Measurements from ENCODE around the gene ANKZF1. TPM values are rescaled to one million over a fixed set of nuclear protein-coding genes. Genes with fewer than 3 reads are reported as not detected.

The ANKZF1 gene
- total RNA-seq, 4 donors from 2014 or later, result 13.0 to 23.0 (median 19.1) TPM

DNA sequence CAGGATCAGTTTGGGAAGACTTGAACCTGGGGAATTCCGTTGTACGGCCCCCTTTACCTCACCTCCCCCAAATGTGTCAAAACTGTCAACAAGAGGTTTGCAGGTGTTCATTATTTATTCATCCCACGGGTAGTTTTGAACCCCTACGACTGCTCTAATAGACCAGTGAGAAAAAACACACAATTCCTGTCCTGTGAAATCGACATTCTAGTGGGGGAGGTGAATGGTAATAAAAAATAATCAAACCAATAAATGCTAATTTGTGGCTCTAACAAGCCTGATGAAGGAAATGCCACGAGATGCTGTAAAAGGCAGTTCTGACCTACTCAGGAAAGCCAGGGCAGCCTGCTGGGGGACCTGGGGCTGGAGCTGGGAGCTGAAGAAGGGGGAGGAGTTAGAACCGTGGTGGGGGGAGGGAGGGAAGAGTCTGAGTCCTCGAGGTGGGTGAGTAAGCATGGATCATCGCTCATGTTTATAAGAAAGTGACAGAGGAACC is 49.1 kb downstream of the ANKZF1 start:
- Histone ChIP-seq H3K4me3 (peak overlapping the region; percentile 36 to 87 (median 66)), H3K27me3 (no peaks in the 10 kb centered on the region), H3K9me3 (no peaks in the 10 kb centered on the region), H3K27ac (peak overlapping the region; percentile 92 to 98 (median 96)), H3K4me1 (peaks cover 31 to 35% of the 10 kb centered on the region in 2 donors), H3K36me3 (peaks cover 0 to 30% of the 10 kb centered on the region in 2 donors)
- intact Hi-C loops (cut with DNase I; ENCODE audit: low total_unique reads), result loop anchor here (1.0 to 10.0 kb wide), 7 partner anchors 25 to 994 kb away; partner anchors contain the start of genes ANKZF1, ATG9A, DNPEP and NHEJ1
- in situ Hi-C loops (cut with MboI; ENCODE audit: low sequenced_read_pairs in 4 of 4), result loop anchor here in 2 of 4 donors (10.0 to 25.0 kb wide), 3 partner anchors 116 to 259 kb away; partner anchors contain the start of genes CHPF (in 1 of the 2), NHEJ1 (in 1 of the 2), SLC23A3 (in 1 of the 2) and TMEM198 (in 1 of the 2)
- peak; percentile 60 to 64 for ATAC-seq
- DNase-seq, result no peak
- TF ChIP-seq, protein P1, sequence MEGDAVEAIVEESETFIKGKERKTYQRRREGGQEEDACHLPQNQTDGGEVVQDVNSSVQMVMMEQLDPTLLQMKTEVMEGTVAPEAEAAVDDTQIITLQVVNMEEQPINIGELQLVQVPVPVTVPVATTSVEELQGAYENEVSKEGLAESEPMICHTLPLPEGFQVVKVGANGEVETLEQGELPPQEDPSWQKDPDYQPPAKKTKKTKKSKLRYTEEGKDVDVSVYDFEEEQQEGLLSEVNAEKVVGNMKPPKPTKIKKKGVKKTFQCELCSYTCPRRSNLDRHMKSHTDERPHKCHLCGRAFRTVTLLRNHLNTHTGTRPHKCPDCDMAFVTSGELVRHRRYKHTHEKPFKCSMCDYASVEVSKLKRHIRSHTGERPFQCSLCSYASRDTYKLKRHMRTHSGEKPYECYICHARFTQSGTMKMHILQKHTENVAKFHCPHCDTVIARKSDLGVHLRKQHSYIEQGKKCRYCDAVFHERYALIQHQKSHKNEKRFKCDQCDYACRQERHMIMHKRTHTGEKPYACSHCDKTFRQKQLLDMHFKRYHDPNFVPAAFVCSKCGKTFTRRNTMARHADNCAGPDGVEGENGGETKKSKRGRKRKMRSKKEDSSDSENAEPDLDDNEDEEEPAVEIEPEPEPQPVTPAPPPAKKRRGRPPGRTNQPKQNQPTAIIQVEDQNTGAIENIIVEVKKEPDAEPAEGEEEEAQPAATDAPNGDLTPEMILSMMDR (IDR thresholded peaks at IDR 0.05 in 4 of 5, conservative IDR thresholded peaks at IDR 0.05 in 1 of 5), result no peak
- TF ChIP-seq POLR2A (IDR thresholded peaks at IDR 0.05), result no peak

DNA sequence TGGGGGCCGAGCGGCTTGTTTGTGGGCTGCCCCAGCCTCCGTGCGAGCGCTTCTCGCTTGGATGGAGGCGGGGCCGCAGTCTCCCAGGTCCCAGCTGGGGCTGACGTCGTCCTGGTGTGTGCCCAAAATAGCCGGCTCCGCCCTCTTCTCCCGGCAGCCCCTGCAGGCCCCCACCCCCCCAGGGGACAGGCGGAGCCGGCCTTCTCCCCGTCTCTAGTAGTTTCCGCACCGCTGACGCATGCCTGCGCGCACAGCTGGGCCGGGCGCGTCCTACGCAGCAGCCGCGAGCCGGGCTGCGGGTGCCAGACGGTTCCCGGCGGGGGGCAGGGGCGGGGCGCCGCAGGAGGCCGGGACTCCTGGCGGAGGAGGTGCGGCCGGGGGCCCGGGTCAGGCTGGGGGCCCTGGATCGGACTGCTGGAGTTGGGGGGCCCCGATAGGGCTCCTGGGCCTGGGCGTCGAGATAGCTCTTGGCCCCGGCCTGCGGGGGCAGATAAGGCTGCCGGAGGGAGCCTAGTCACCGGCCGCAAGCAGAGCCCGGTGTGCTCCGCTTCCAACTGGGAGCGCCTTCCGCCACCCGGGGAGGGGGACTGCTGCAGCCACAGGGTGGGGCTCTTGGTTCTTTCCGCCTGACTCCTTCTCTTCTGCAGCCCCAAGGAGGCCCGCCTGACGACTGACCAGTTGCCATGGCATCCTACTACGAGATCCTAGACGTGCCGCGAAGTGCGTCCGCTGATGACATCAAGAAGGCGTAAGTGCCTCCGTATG is 49.7 kb downstream of the ANKZF1 start, which contains the start of gene DNAJB2:
Gene DNAJB2 (plus strand): TSS at position 216 of the 765 bp plus-strand sequence. CDS start 468 bp downstream, at position 684.
- Histone ChIP-seq H3K27ac (peak within 1 kb of the TSS; percentile 92 to 98 (median 96)), H3K27me3 (no peaks in the 10 kb centered on the region), H3K36me3 (peaks cover 3 to 36% of the 10 kb centered on the region in 2 donors), H3K4me1 (peaks cover 25 to 29% of the 10 kb centered on the region in 2 donors), H3K9me3 (no peaks in the 10 kb centered on the region), H3K4me3 (peak within 1 kb of the TSS; percentile 57 to 87 (median 76))
- TF ChIP-seq, protein P1 (IDR thresholded peaks at IDR 0.05 in 4 of 5, conservative IDR thresholded peaks at IDR 0.05 in 1 of 5), result peak in 2 of 5 experiments; percentile 13 to 30
- TF ChIP-seq POLR2A (IDR thresholded peaks at IDR 0.05), result peak; percentile 94 to 96
- ATAC-seq, result peak; percentile 80 to 84
- in situ Hi-C loops (cut with MboI; ENCODE audit: low sequenced_read_pairs in 4 of 4), result loop anchor here in 2 of 4 donors (10.0 to 25.0 kb wide), 3 partner anchors 117 to 258 kb away; partner anchors contain the start of genes CHPF (in 1 of the 2), NHEJ1 (in 1 of the 2), SLC23A3 (in 1 of the 2) and TMEM198 (in 1 of the 2)
- intact Hi-C loops (cut with DNase I; ENCODE audit: low total_unique reads), result loop anchor here (1.0 to 10.0 kb wide), 7 partner anchors 26 to 995 kb away; partner anchors contain the start of genes ANKZF1, ATG9A, DNPEP and NHEJ1
- DNase-seq, result peak; percentile 98

DNA sequence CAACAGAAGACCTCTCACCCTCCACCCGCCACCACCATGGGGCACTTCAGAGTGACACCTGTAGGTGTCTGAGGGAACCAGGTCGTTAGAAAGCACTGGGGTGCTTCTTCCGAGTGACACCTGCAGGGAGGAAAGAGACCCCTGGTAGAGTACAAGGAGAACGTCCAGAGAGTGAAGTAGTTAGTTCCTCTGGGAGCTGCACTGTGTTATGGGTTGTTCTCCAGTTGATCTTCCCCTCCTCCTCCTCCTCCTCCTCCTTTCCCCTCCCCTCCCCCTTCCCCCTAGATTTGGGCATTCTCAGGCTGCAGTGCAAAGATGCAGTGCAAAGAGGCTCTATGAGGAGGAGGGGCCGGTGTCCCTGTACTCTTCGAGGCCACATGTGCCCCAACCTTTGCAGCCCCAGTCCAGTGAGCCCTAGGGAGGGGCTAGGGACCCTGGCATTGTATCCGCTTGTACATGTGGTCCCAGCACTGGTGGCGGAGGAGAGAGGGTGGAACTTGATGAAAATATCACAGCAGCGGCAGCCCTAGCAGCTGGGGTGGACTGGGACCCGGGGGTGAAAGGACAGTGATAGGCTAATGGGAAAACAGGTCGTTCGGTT is 50.4 kb downstream of the ANKZF1 start:
- Histone ChIP-seq H3K4me1 (peaks cover 19 to 22% of the 10 kb centered on the region in 2 donors), H3K9me3 (no peaks in the 10 kb centered on the region), H3K27ac (peak overlapping the region; percentile 92 to 98 (median 96)), H3K4me3 (peak overlapping the region; percentile 57 to 87 (median 76)), H3K27me3 (no peaks in the 10 kb centered on the region), H3K36me3 (peaks cover 3 to 42% of the 10 kb centered on the region in 2 donors)
- DNase-seq, result no peak
- intact Hi-C loops (cut with DNase I; ENCODE audit: low total_unique reads) (loop anchor here (1.0 to 10.0 kb wide), 7 partner anchors 27 to 995 kb away; partner anchors contain the start of genes ANKZF1, ATG9A, DNPEP and NHEJ1), in situ Hi-C loops (cut with MboI; ENCODE audit: low sequenced_read_pairs in 4 of 4) (loop anchor here in 2 of 4 donors (10.0 to 25.0 kb wide), 3 partner anchors 118 to 257 kb away; partner anchors contain the start of genes CHPF (in 1 of the 2), NHEJ1 (in 1 of the 2), SLC23A3 (in 1 of the 2) and TMEM198 (in 1 of the 2))
- no peak for ATAC-seq
- TF ChIP-seq POLR2A (IDR thresholded peaks at IDR 0.05), result no peak
- TF ChIP-seq, protein P1 (IDR thresholded peaks at IDR 0.05 in 4 of 5, conservative IDR thresholded peaks at IDR 0.05 in 1 of 5), result no peak

DNA sequence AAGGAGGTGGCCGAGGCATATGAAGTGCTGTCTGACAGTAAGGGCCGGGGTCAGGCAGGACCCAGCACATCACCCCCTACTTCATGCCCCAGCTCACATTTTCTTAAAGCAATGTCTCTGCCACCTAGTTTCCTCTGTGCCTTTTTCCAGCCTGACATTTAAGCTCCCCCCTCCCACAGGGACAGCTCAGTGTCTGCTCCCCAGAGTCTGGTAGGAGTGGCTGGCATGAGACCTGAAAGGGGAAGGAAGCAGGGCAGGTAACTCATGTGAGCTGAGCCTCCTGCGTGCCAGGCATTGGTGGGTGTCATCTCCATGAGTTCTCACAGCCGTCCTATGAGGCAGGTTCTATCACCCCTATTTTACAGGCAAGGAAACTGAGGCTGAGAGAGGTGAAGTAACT is 51.0 kb downstream of the ANKZF1 start:
- H3K36me3 ChIP-seq, result peaks cover 3 to 48% of the 10 kb centered on the region in 2 donors
- no peak for ATAC-seq
- H3K27me3 ChIP-seq, result no peaks in the 10 kb centered on the region
- no peak overlapping the region for H3K4me3 ChIP-seq
- in situ Hi-C loops (cut with MboI; ENCODE audit: low sequenced_read_pairs in 4 of 4) (loop anchor here in 2 of 4 donors (25.0 kb wide), 2 partner anchors 118 to 257 kb away; partner anchors contain the start of genes CHPF (in 1 of the 2), NHEJ1 (in 1 of the 2), SLC23A3 (in 1 of the 2) and TMEM198 (in 1 of the 2)), intact Hi-C loops (cut with DNase I; ENCODE audit: low total_unique reads) (no loop called here)
- peak overlapping the region in 3 of 4 donors; percentile 92 to 97 (median 94) for H3K27ac ChIP-seq
- H3K9me3 ChIP-seq, result no peaks in the 10 kb centered on the region
- TF ChIP-seq, protein P1 (IDR thresholded peaks at IDR 0.05 in 4 of 5, conservative IDR thresholded peaks at IDR 0.05 in 1 of 5), result no peak
- TF ChIP-seq POLR2A (IDR thresholded peaks at IDR 0.05), result no peak
- no peak for DNase-seq
- peaks cover 19% of the 10 kb centered on the region in 2 donors for H3K4me1 ChIP-seq
